Activated CD4-positive, CD25-positive, alpha-beta regulatory T cell treated with anti-CD3 and anti-CD28 coated beads, Interleukin-2, amount 50 U/mL, for 16 hours (primary cell): ENCODE measurements around the gene ANKRD40CL.
"Not testable (repeated sequence)": the region's sequence is repeated elsewhere in the genome, so short reads cannot be mapped to it uniquely, and the experiment has no call there.

Source experiments
- DNase-seq: peaks from one replicate; pipeline ENCODE4 v3.0.0-alpha.2; 2020; ENCODE audit warnings: low read depth, low spot score

The ANKRD40CL gene

GRCh38 chr17:50767446-50767845 is at the start of gene ANKRD40CL:
Gene ANKRD40CL, minus strand, starts transcription at chr17:50767518. Its CDS starts 605 bp downstream, at chr17:50766913.
- no peak for DNase-seq

- no peak for DNase-seq
Measured at GRCh38 chr17:50816271-50816670, 49.0 kb upstream of the ANKRD40CL start.

- DNase-seq, result no peak
Measured at GRCh38 chr17:50815400-50815799, 48.1 kb upstream of the ANKRD40CL start.

GRCh38 chr17:50813583-50813982 is 46.3 kb upstream of the ANKRD40CL start:
- DNase-seq, result no peak

GRCh38 chr17:50808888-50809287 is 41.6 kb upstream of the ANKRD40CL start:
- no peak for DNase-seq

- no peak for DNase-seq
Measured at GRCh38 chr17:50808413-50808812, 41.1 kb upstream of the ANKRD40CL start.

GRCh38 chr17:50807675-50808074 is 40.4 kb upstream of the ANKRD40CL start:
- no peak for DNase-seq

- DNase-seq, result no peak
Measured at GRCh38 chr17:50807009-50807408, 39.7 kb upstream of the ANKRD40CL start.

GRCh38 chr17:50806141-50806643 is 38.9 kb upstream of the ANKRD40CL start:
- no peak for DNase-seq

GRCh38 chr17:50805486-50805885 is 38.2 kb upstream of the ANKRD40CL start:
- no peak for DNase-seq

- not testable (repeated sequence) for DNase-seq
Measured at GRCh38 chr17:50804749-50805475, 37.6 kb upstream of the ANKRD40CL start.

GRCh38 chr17:50803676-50804075 is 36.4 kb upstream of the ANKRD40CL start:
- DNase-seq, result no peak

GRCh38 chr17:50802609-50803571 is 35.6 kb upstream of the ANKRD40CL start:
- DNase-seq, result no peak

GRCh38 chr17:50800196-50800700 is 32.9 kb upstream of the ANKRD40CL start:
- no peak for DNase-seq

GRCh38 chr17:50799582-50799981 is 32.3 kb upstream of the ANKRD40CL start:
- no peak for DNase-seq

GRCh38 chr17:50798424-50799288 is 31.3 kb upstream of the ANKRD40CL start:
- DNase-seq, result no peak

- no peak for DNase-seq
Measured at GRCh38 chr17:50797135-50797810, 30.0 kb upstream of the ANKRD40CL start.

- no peak for DNase-seq
Measured at GRCh38 chr17:50794361-50794760, 27.0 kb upstream of the ANKRD40CL start.

- no peak for DNase-seq
Measured at GRCh38 chr17:50793007-50793406, 25.7 kb upstream of the ANKRD40CL start.

- no peak for DNase-seq
Measured at GRCh38 chr17:50792132-50792531, 24.8 kb upstream of the ANKRD40CL start.

GRCh38 chr17:50790618-50791017 is 23.3 kb upstream of the ANKRD40CL start:
- no peak for DNase-seq
